Activated effector memory CD4-positive, alpha-beta T cell treated with anti-CD3 and anti-CD28 coated beads, Interleukin-2, amount 50 U/mL, for 16 hours (primary cell): Measurements from ENCODE around the gene UGT1A5.

Source experiments
- DNase-seq: peaks from one replicate; pipeline ENCODE4 v3.0.0-alpha.2; 2020

Gene UGT1A5

GRCh38 chr2:233712611-233713261 lies at the start of gene UGT1A5:
Gene UGT1A5, plus strand, starts transcription at chr2:233712907. Its CDS starts 85 bp downstream, at chr2:233712992.
- no peak for DNase-seq

GRCh38 chr2:233663911-233664310 lies 48.8 kb upstream of the UGT1A5 start:
- no peak for DNase-seq

DNA sequence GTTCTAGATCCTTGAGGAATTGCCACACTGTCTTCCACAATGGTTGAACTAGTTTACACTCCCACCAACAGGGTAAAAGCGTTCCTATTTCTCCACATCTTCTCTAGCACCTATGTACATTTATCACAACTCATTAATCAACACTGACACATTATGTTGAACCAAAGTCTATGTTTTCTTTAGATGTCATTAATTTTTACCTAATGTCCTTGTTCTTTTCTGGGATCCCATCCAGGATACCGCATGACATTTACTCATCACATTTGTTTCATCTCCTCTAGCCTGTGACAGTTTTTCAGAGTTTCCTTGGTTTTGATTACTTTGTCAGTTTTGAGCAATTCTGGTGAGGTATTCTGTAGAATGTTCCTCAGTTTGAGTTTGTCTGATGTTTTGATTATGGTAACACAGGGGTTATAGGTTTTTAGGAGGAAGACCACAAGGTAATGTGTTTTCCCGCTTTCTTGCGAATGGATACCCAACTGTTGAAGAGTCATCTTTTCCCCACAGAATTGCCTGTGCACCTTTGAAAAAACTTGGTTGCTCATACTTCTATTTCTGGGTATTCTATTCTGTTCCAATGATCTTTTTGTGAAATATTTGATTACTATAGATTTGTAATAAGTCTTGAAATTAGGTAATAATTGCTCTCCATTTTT lies 44.0 kb upstream of the UGT1A5 start:
- no peak for DNase-seq

GRCh38 chr2:233671290-233672161 lies 41.2 kb upstream of the UGT1A5 start, which contains the start of gene UGT1A9:
Gene UGT1A9, plus strand, starts transcription at chr2:233671898. Its CDS starts 37 bp downstream, at chr2:233671935.
- DNase-seq: no peak

GRCh38 chr2:233672886-233673285 lies 39.8 kb upstream of the UGT1A5 start:
- no peak for DNase-seq

DNA sequence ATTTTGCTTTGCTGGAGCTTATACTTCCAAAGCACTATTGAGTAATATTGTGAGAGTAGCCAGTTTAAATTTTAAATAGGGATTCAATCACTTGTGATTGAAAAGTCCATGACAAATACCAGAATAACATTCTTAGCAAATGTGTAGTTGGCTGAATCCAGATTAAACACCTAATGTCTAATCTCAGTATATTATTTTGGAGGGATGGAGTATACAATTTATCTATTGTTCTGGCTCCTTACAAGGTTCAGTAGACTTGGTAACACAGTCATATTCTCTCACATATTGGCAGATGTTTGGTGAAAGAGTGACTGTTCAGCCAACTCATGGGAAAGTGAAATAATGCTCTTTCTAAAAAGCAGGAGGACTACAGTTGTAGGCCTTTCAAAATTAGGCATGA lies 38.8 kb upstream of the UGT1A5 start:
- DNase-seq: no peak

DNA sequence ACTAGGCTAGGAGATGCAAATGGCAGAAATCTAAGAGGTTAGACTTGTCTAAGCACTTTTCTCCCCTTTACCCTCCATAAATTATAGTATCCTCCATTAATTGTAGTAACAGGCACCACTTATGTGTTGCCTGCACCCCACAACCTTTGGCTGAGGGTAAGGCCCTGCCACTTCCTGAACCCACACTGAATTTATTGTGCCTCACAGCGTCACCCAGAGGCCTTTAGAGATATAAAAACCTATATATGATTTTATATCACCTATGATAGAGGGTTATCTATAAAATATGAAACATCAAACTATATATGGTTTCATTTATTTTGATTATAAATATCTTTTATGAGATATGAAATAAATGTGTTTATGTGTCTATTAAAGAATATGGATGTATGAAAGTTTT lies 38.4 kb upstream of the UGT1A5 start:
- no peak for DNase-seq

DNA sequence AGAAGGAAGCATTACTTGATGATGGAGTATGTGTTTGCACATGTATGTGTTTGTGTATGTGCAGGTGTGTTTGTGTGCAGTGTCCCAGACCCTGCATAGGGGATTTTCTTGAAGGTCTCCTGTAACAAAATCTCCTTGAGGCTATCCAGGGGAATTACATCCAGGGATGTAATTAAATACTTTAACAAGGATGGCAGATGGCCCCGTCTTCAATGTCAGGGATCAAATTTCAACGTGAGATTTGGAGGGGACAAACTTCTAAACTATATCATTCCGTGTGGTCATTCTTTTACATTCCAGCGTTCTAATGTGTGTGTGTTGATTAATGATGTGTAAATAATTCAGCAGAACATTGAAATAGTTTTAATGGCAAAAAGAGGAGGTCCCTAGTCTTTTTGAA lies 37.7 kb upstream of the UGT1A5 start:
- no peak for DNase-seq

DNA sequence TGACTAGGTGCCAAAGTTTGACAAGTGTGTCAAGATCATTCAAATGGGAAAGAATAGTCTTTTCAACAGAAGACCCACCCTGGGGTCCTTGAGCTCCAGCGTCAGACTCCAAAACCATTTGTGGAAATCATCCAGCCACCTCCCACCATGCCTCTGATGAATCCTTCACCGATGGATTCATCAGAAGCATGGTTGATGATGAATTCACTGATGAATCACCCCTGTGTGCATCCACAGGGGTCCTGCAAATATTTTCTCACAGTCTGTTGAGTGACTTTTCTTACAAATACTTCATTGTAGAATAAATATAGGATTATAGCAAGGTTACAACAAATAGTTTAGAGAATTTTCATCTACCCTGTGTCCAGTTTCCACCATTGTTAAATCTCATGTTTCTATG lies 36.7 kb upstream of the UGT1A5 start:
- DNase-seq: no peak

- DNase-seq: no peak
Measured at GRCh38 chr2:233679196-233679595, 33.5 kb upstream of the UGT1A5 start.

- DNase-seq: no peak
Measured at GRCh38 chr2:233680361-233681045, 32.2 kb upstream of the UGT1A5 start.

DNA sequence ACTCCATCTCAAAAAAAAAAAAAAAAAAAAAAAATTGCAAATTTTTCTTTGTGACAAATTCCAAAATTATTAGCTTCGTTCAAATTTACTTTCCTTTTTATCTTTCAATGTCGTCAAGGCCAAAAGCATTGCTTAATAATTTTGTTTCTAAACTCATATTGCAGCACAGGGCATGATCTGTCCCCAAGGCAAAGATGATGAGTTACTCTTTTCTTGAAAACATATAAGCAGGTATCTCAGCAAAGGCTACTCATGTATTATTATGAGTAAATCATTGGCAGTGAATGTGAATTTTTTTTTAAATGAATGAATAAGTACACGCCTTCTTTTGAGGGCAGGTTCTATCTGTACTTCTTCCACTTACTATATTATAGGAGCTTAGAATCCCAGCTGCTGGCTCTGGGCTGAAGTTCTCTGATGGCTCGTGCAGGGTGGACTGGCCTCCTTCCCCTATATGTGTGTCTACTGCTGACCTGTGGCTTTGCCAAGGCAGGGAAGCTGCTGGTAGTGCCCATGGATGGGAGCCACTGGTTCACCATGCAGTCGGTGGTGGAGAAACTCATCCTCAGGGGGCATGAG lies 31.1 kb upstream of the UGT1A5 start, which contains the start of gene UGT1A7:
Gene UGT1A7, plus strand, starts transcription at position 381 of the 579 bp plus-strand sequence. Its CDS starts 37 bp downstream, at position 418.
- DNase-seq: no peak

DNA sequence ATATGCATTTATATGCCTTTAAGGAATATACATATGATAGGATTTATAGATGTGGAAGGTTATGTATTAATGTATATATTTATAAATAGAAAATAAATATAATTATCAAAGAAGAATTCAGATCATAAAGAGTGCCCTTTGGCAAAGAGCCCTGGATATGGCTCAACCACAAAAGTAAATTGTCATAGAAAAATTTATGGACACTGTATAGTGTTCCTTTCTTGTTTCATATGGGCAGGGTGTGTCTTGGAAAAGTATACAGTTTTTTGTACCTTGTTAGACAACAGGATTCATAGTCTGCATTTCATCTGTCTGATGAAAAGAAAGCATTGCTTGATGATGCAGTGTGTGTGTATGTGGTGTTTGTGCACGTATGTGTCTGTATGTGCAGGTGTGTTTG lies 28.1 kb upstream of the UGT1A5 start:
- DNase-seq: no peak

DNA sequence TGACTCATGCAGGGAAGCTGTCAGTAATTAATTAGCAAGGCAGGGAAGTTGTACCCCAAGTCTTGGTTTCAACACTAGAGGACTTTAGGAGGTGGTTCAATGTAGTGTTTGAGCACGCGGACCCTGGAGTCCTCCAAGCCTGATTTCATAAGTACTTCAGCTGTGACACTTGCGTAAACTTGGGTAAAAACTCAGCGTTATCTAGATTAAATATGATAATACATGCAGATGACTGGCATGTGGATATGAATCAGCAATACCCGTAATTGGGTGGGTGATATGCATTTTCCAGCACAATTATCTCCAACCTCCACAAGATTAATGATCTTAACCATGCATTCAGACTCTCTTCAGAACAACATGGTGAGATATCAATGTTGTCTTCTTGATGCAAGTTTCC lies 25.8 kb upstream of the UGT1A5 start:
- no peak for DNase-seq

DNA sequence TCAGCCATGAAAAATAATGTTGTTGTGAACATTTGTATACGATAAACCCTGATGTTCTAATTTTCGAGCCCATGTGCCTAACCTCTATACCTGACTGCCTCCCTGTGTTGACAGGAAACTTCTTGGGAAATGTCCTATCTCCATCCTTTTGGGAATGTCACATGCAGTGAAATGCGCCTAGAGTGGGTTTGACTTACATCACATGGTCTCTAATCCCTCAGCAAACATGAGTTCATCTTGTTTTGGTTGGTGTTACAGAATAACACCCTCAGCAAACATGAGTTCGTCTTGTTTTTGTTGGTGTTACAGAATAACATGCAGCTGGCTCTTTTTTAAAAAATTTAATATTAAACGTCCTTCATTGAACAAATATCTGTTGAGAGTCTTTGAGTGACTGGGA lies 24.4 kb upstream of the UGT1A5 start:
- DNase-seq: no peak

GRCh38 chr2:233689031-233689430 lies 23.7 kb upstream of the UGT1A5 start:
- no peak for DNase-seq

DNA sequence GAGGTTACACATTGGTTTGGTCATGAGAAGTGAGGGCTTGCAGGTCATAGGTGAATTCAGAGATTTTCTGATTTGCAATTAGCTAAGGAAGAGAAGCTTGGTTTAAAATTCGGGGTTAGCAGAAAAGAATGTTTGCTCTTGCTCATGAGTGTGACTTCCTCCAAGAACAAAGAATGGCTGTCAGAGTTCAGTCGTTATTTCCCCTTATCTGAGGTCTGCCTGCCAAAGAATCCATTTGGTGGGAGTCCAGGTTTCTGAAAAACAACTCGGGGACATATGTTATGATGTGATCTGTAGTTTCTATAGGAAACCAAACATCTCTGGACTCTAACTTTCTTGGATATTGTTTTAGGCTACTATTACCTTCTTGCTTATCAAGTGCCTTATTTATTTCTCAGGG lies 23.2 kb upstream of the UGT1A5 start:
- no peak for DNase-seq

GRCh38 chr2:233690444-233690843 lies 22.3 kb upstream of the UGT1A5 start:
- DNase-seq: no peak

- DNase-seq: no peak
Measured at GRCh38 chr2:233691443-233692433, 21.0 kb upstream of the UGT1A5 start.

- no peak for DNase-seq
Measured at GRCh38 chr2:233692648-233693047, 20.1 kb upstream of the UGT1A5 start, which contains the start of gene UGT1A6. Gene UGT1A6, plus strand, starts transcription at chr2:233692890. Its CDS starts 115 bp downstream, at chr2:233693005.

GRCh38 chr2:233693963-233694362 lies 18.7 kb upstream of the UGT1A5 start:
- DNase-seq: no peak
